B cell (primary cell): Measurements from ENCODE around the gene FBLN2.

Source experiments
- CTCF ChIP-seq: fragments of 200-600 bp; IDR thresholded peaks from one replicate; pipeline ENCODE4 v1.8.0; 2022; ENCODE audit warnings: antibody characterized with exemption, mild to moderate bottlenecking
- EZH2 ChIP-seq: IDR thresholded peaks from 2 replicates; pipeline ENCODE4 v1.6.1; 2012; ENCODE audit warnings: borderline replicate concordance, low read depth, mild to moderate bottlenecking, moderate library complexity, low read length; ENCODE audit not compliant: insufficient read depth, poor library complexity, severe bottlenecking

- TF ChIP-seq CTCF (no peak), EZH2 (no peak)
Measured at GRCh38 chr3:13505147-13506130, 43.5 kb upstream of the FBLN2 start.
